ENCODE results near the gene DUSP1. TPM values are rescaled to one million over a fixed set of nuclear protein-coding genes. Genes with fewer than 3 reads are reported as not detected.

DUSP1 gene
- total RNA-seq, 3 donors from 2014 or later: 752 to 1,562 (median 1,015) TPM

DNA sequence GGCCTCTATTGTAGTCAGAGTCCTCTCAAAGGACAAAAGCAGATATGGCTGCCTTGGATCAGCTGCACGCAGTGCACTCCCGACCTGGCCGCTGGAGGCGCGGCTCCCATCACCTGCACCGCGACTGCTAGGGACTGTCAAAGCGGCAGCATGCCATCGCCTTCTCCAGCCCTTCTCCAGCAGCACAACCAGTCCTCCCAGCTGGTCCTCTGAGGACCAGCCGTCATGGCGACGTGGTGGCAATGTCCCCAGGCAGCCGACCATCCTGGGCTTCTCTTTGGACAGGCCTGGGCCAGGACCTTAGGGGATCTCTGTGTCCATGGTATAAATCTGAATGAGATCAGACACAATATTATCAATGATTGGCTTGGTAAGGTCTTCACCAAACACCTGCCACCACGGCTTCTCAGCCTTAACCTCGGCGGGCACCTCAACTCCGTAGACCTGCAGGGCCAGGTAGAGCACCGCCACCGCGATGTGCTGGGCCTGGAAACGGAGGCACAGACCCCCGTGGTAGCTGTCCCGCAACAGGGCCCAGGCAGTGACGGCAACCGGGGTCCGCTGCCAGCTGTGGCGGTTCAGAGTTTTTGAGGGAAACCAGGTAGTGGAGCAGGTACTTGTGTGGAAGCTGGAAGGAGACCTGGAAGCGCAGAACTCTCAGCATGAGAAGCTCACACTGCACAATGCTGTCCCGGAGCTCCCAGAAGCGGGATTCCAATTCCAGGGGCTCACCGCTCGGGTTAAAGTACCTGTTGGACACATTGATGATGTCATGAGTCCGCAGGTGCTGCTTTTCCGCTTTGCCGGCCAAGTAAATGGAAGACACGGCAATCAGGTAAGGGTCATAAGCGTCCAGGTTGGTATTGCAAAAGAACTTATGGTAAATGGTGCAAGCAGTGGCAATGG lies 8.5 kb downstream of the DUSP1 start:
- intact Hi-C loops (cut with DNase I; ENCODE audit: low total_unique reads): no loop called here
- TF ChIP-seq POLR2AphosphoS5 (IDR thresholded peaks at IDR 0.05): no peak
- TF ChIP-seq, protein P1, sequence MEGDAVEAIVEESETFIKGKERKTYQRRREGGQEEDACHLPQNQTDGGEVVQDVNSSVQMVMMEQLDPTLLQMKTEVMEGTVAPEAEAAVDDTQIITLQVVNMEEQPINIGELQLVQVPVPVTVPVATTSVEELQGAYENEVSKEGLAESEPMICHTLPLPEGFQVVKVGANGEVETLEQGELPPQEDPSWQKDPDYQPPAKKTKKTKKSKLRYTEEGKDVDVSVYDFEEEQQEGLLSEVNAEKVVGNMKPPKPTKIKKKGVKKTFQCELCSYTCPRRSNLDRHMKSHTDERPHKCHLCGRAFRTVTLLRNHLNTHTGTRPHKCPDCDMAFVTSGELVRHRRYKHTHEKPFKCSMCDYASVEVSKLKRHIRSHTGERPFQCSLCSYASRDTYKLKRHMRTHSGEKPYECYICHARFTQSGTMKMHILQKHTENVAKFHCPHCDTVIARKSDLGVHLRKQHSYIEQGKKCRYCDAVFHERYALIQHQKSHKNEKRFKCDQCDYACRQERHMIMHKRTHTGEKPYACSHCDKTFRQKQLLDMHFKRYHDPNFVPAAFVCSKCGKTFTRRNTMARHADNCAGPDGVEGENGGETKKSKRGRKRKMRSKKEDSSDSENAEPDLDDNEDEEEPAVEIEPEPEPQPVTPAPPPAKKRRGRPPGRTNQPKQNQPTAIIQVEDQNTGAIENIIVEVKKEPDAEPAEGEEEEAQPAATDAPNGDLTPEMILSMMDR (IDR thresholded peaks at IDR 0.05): no peak
- TF ChIP-seq POLR2A (IDR thresholded peaks at IDR 0.05): no peak
- no peak overlapping the region for H3K27ac ChIP-seq
- H3K4me1 ChIP-seq: peaks cover 0 to 4% of the 10 kb centered on the region in 2 donors
- no peaks in the 10 kb centered on the region for H3K27me3 ChIP-seq
- H3K36me3 ChIP-seq: no peaks in the 10 kb centered on the region
- H3K4me3 ChIP-seq: no peak overlapping the region
- DNase-seq (ENCODE audit: low spot score in 2 of 2): peak in 1 of 2 donors; percentile 54
- peaks cover 0 to 8% of the 10 kb centered on the region in 2 donors for H3K9me3 ChIP-seq

DNA sequence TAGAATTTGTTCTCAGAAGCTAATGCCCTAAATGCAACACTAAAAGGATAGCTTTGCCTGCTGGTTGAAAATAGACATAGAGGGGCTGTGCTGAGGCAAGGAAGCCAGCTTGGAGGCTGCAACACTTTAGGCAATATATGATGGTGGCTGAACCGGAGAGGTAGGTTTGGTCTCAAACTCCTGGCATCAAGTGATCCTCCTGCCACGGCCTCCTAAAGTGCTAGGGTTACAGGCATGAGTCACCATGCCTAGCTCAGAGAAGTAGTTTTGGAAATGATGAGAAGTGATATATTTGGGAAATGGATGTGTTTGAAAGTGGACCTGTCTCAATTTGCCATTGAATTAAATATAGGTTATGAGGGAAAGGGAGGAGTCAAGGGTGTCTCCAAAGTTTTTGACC lies 10.0 kb downstream of the DUSP1 start:
- Histone ChIP-seq H3K27ac (no peak overlapping the region), H3K4me3 (no peak overlapping the region), H3K36me3 (no peaks in the 10 kb centered on the region), H3K27me3 (no peaks in the 10 kb centered on the region), H3K4me1 (peaks cover 0 to 3% of the 10 kb centered on the region in 2 donors), H3K9me3 (peaks cover 0 to 8% of the 10 kb centered on the region in 2 donors)
- TF ChIP-seq POLR2A (IDR thresholded peaks at IDR 0.05): no peak
- TF ChIP-seq, protein P1 (IDR thresholded peaks at IDR 0.05): no peak
- no peak for TF ChIP-seq POLR2AphosphoS5 (IDR thresholded peaks at IDR 0.05)
- intact Hi-C loops (cut with DNase I; ENCODE audit: low total_unique reads): no loop called here
- no peak for DNase-seq (ENCODE audit: low spot score in 2 of 2)

- Histone ChIP-seq H3K4me1 (no peaks in the 10 kb centered on the region), H3K9me3 (peaks cover 0 to 8% of the 10 kb centered on the region in 2 donors), H3K4me3 (no peak overlapping the region), H3K27me3 (no peaks in the 10 kb centered on the region), H3K36me3 (no peaks in the 10 kb centered on the region), H3K27ac (no peak overlapping the region)
- intact Hi-C loops (cut with DNase I; ENCODE audit: low total_unique reads): no loop called here
- DNase-seq (ENCODE audit: low spot score in 2 of 2): no peak
- TF ChIP-seq POLR2AphosphoS5 (IDR thresholded peaks at IDR 0.05) (no peak), POLR2A (IDR thresholded peaks at IDR 0.05) (no peak)
- TF ChIP-seq, protein P1 (IDR thresholded peaks at IDR 0.05): no peak
Measured at GRCh38 chr5:172760136-172760535, 10.9 kb downstream of the DUSP1 start.

GRCh38 chr5:172758834-172759149 lies 12.2 kb downstream of the DUSP1 start:
- Histone ChIP-seq H3K4me1 (no peaks in the 10 kb centered on the region), H3K36me3 (no peaks in the 10 kb centered on the region), H3K9me3 (peaks cover 0 to 8% of the 10 kb centered on the region in 2 donors), H3K27ac (no peak overlapping the region), H3K4me3 (no peak overlapping the region), H3K27me3 (no peaks in the 10 kb centered on the region)
- DNase-seq (ENCODE audit: low spot score in 2 of 2): no peak
- intact Hi-C loops (cut with DNase I; ENCODE audit: low total_unique reads): no loop called here
- TF ChIP-seq, protein P1 (IDR thresholded peaks at IDR 0.05): no peak
- TF ChIP-seq POLR2A (IDR thresholded peaks at IDR 0.05) (no peak), POLR2AphosphoS5 (IDR thresholded peaks at IDR 0.05) (no peak)

DNA sequence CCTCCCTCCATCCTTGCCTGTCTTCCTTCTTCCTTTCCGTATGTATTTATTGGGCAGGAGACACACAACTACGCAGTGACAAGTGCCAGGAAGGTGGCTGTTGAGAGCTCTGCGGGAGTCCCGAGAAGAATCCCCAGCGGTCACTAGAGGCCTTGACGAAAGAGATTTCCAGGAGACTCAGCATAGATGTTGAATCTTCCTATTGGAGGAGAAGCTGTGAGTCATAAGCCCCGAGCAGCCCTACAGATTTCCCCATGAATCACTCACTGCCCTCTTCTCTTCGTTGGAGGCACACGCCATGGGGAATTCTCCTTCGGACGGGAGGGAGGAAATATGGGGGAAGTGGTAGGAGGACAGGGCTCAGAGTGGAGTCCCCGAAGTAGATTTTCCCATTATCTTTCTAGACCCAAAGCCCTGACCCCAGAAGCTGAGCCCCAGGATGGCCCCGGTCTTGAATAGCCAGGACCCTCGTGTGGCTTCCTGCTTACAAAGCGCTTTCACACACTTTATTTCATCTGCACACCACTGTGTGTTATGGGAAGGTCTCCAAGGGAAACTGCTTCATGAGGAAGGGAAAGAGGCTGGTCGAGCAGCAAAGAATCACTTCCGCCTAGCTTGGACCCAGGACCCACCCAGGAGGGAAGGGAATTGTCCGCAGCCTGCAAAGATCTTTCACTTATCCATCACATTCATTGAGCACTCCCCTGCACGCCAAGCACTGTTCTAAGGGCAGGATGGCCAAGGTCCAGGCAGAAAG lies 12.7 kb downstream of the DUSP1 start:
- Histone ChIP-seq H3K36me3 (no peaks in the 10 kb centered on the region), H3K4me3 (no peak overlapping the region), H3K27ac (peak overlapping the region in 1 of 2 donors; percentile 32), H3K9me3 (peaks cover 0 to 8% of the 10 kb centered on the region in 2 donors), H3K4me1 (no peaks in the 10 kb centered on the region), H3K27me3 (no peaks in the 10 kb centered on the region)
- intact Hi-C loops (cut with DNase I; ENCODE audit: low total_unique reads): no loop called here
- TF ChIP-seq POLR2A (IDR thresholded peaks at IDR 0.05) (no peak), POLR2AphosphoS5 (IDR thresholded peaks at IDR 0.05) (no peak)
- TF ChIP-seq, protein P1 (IDR thresholded peaks at IDR 0.05): no peak
- no peak for DNase-seq (ENCODE audit: low spot score in 2 of 2)
